Caco-2 (cell line): ENCODE results near the gene CITED1. TPM values are rescaled to one million over a fixed set of nuclear protein-coding genes. Genes with fewer than 3 reads are reported as not detected.

Experiments used
- BruUV-seq: library from RNA; stranded (reverse); fragments of 400-500 nt; replicated peaks from 2 replicates; lab custom pipeline; 2021; lab: Mats Ljungman, UMichigan
- CTCF ChIA-PET: fragments of 300-600 bp; sonication (Branson Sonifier 250); formaldehyde crosslinking; loops from one replicate; lab custom pipeline; 2022; ENCODE audit warnings: antibody characterized with exemption; lab: Charles Lee
- POLR2A ChIA-PET: fragments of 300-600 bp; sonication (Branson Sonifier 250); formaldehyde crosslinking; loops from one replicate; lab custom pipeline; 2022; ENCODE audit warnings: antibody characterized with exemption; lab: Charles Lee
- DNase-seq, 2 experiments: peaks; one replicate each; pipeline versions ENCODE4 v3.0.0 to v3.0.0-alpha.2; 2020 to 2022
- H3K27me3 ChIP-seq: replicated peaks from 2 replicates; pipeline ENCODE4 v1.6.0; 2011; ENCODE audit warnings: low read length; ENCODE audit not compliant: control insufficient read depth, insufficient read depth
- H3K36me3 ChIP-seq: 2 replicates; pipeline ENCODE4 v1.5.1; 2011; ENCODE audit warnings: low read length; ENCODE audit not compliant: control insufficient read depth, insufficient read depth
- H3K4me1 ChIP-seq: fragments of 250-450 bp; sonication (Bioruptor Pico); 2 replicates; pipeline ENCODE4 v1.5.1; 2020; ENCODE audit warnings: mild to moderate bottlenecking
- H3K4me3 ChIP-seq: 2 replicates; pipeline ENCODE4 v1.5.1; 2011; ENCODE audit warnings: low read depth, mild to moderate bottlenecking, control low read depth, low read length
- H3K9me3 ChIP-seq: fragments of 250-450 bp; sonication (Bioruptor Pico); 2 replicates; pipeline ENCODE4 v1.5.1; 2020; ENCODE audit warnings: mild to moderate bottlenecking, moderate library complexity
- H3K27ac Mint-ChIP-seq: one replicate; pipeline ENCODE4 v1.8.0; 2022; ENCODE audit warnings: mixed read lengths; ENCODE audit not compliant: unreplicated experiment
- H3K27me3 Mint-ChIP-seq: one replicate; pipeline ENCODE4 v1.8.0; 2022; ENCODE audit warnings: mixed read lengths; ENCODE audit not compliant: insufficient read depth, unreplicated experiment
- H3K36me3 Mint-ChIP-seq: one replicate; pipeline ENCODE4 v1.8.0; 2022; ENCODE audit warnings: mild to moderate bottlenecking, mixed read lengths; ENCODE audit not compliant: insufficient read depth, unreplicated experiment
- H3K4me1 Mint-ChIP-seq: one replicate; pipeline ENCODE4 v1.8.0; 2022; ENCODE audit warnings: low read depth, mixed read lengths; ENCODE audit not compliant: unreplicated experiment
- H3K4me3 Mint-ChIP-seq: one replicate; pipeline ENCODE4 v1.8.0; 2022; ENCODE audit warnings: mild to moderate bottlenecking, moderate library complexity, mixed read lengths; ENCODE audit not compliant: unreplicated experiment
- H3K9me3 Mint-ChIP-seq: one replicate; pipeline ENCODE4 v1.8.0; 2022; ENCODE audit warnings: mixed read lengths; ENCODE audit not compliant: unreplicated experiment
- intact Hi-C: fragments of 100-400 bp; cut with micrococcal nuclease; formaldehyde crosslinking; loops from one replicate; pipeline ENCODE4 v1.10.0; 2022; ENCODE audit not compliant: unreplicated experiment
- total RNA-seq: library from RNA; stranded (reverse); gene quantifications from 2 replicates; pipeline ENCODE4 v1.2.3, GENCODE V29; 2022
- TF ChIP-seq, protein P1 (sequence below), 2 experiments: fragments of 200-600 bp in 1 of 2; IDR thresholded peaks; 1 replicate in 1 of 2; 2 replicates in 1 of 2; pipeline versions ENCODE4 v1.5.1 to v1.8.0; 2011 to 2022; ENCODE audit warnings: antibody characterized with exemption in 1 of 2, control low read depth in 1 of 2, inconsistent platforms in 1 of 2, low read depth in 1 of 2, low read length in 1 of 2, mild to moderate bottlenecking in 1 of 2, moderate library complexity in 1 of 2; ENCODE audit not compliant: insufficient read depth in 1 of 2, severe bottlenecking in 1 of 2, unreplicated experiment in 1 of 2

CITED1 gene
- total RNA-seq, 1 experiment from 2014 or later, result 1.3 TPM

DNA sequence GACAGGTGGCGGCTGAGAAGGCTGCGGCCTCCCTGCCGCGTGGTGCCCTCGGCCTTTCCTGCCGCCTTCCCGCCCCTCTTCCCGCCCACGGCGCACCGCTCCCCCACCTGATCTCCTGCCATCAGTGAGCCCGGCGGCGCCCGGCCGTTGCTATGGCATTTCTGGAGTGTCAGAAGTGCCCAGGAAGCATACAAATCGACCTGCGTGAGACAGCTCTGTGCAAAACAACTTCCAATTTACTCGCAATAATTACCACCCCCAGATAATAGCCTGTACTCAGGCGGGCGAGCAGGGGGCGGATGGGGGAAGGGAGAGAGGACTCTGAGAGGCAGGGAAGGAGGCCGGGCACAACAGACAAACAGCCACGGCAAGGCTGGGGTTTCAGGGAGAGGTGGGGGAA lies 50.3 kb downstream of the CITED1 start:
- H3K9me3 ChIP-seq, result no peaks in the 10 kb centered on the region
- H3K36me3 ChIP-seq, result no peaks in the 10 kb centered on the region
- Mint-ChIP-seq H3K36me3 (peaks cover 4% of the 10 kb centered on the region), H3K27me3 (no peaks in the 10 kb centered on the region), H3K4me3 (no peak overlapping the region), H3K9me3 (no peaks in the 10 kb centered on the region), H3K27ac (no peak overlapping the region), H3K4me1 (no peaks in the 10 kb centered on the region)
- no peak for DNase-seq
- TF ChIP-seq, protein P1, sequence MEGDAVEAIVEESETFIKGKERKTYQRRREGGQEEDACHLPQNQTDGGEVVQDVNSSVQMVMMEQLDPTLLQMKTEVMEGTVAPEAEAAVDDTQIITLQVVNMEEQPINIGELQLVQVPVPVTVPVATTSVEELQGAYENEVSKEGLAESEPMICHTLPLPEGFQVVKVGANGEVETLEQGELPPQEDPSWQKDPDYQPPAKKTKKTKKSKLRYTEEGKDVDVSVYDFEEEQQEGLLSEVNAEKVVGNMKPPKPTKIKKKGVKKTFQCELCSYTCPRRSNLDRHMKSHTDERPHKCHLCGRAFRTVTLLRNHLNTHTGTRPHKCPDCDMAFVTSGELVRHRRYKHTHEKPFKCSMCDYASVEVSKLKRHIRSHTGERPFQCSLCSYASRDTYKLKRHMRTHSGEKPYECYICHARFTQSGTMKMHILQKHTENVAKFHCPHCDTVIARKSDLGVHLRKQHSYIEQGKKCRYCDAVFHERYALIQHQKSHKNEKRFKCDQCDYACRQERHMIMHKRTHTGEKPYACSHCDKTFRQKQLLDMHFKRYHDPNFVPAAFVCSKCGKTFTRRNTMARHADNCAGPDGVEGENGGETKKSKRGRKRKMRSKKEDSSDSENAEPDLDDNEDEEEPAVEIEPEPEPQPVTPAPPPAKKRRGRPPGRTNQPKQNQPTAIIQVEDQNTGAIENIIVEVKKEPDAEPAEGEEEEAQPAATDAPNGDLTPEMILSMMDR (IDR thresholded peaks at IDR 0.05; ENCODE audit: insufficient read depth in 1 of 2, low read depth in 1 of 2, low read length in 1 of 2, severe bottlenecking in 1 of 2, unreplicated experiment in 1 of 2), result no peak
- H3K27me3 ChIP-seq, result no peaks in the 10 kb centered on the region
- H3K4me3 ChIP-seq, result no peak overlapping the region
- H3K4me1 ChIP-seq, result no peaks in the 10 kb centered on the region
- POLR2A ChIA-PET, result no interaction called here
- CTCF ChIA-PET, result no interaction called here
- BruUV-seq, result no TSS peak
- intact Hi-C loops, result no loop called here

DNA sequence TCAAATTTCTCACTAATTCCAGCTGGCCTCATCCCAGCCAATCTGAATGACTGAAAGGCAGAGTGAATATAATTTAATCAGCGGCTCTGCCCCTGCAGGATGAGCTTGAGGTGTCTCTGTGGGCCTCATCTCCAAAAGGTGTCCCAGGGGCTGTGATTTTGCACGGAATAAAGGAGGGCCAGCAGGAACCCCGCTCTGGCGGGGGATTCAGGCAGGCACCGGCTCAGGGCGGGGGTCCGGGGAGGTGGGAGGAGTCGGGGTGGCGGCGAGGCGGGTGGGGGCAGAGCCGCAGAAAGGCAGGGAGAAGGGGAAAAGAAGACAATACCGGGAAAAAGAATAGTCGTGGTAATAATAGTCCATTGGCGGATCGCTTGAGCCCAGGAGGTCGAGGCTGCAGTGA lies 50.9 kb downstream of the CITED1 start:
- Mint-ChIP-seq H3K27me3 (no peaks in the 10 kb centered on the region), H3K36me3 (peaks cover 4% of the 10 kb centered on the region), H3K9me3 (no peaks in the 10 kb centered on the region), H3K4me3 (no peak overlapping the region), H3K27ac (no peak overlapping the region), H3K4me1 (no peaks in the 10 kb centered on the region)
- POLR2A ChIA-PET, result no interaction called here
- intact Hi-C loops, result no loop called here
- Histone ChIP-seq H3K4me1 (no peaks in the 10 kb centered on the region), H3K4me3 (no peak overlapping the region), H3K36me3 (no peaks in the 10 kb centered on the region), H3K9me3 (no peaks in the 10 kb centered on the region), H3K27me3 (no peaks in the 10 kb centered on the region)
- TF ChIP-seq, protein P1 (IDR thresholded peaks at IDR 0.05; ENCODE audit: insufficient read depth in 1 of 2, low read depth in 1 of 2, low read length in 1 of 2, severe bottlenecking in 1 of 2, unreplicated experiment in 1 of 2), result no peak
- DNase-seq, result no peak
- CTCF ChIA-PET, result no interaction called here
- no TSS peak for BruUV-seq

DNA sequence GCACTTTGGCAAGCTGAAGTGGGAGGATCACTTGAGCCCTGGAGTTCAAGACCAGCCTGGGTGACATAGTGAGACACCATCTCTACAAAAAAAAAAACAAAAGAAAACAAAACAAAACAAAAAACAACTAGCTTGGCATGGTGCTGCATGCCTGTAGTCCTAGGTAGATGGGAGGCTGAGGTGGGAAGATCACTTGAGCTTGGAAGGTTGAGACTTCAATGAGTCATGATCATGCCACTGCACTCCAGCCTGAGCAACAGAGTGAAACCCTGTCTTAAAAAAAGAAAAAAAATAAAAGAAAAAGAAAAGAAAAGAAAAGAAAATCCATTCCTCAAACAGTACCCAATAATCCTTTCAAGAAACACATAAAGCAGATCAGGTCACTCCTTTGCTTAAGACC lies 52.0 kb downstream of the CITED1 start:
- BruUV-seq, result no TSS peak
- ChIA-PET POLR2A (no interaction called here), CTCF (no interaction called here)
- no peak overlapping the region for H3K27ac Mint-ChIP-seq
- Histone ChIP-seq H3K27me3 (no peaks in the 10 kb centered on the region), H3K36me3 (no peaks in the 10 kb centered on the region), H3K4me1 (no peaks in the 10 kb centered on the region), H3K9me3 (no peaks in the 10 kb centered on the region), H3K4me3 (no peak overlapping the region)
- TF ChIP-seq, protein P1 (IDR thresholded peaks at IDR 0.05; ENCODE audit: insufficient read depth in 1 of 2, low read depth in 1 of 2, low read length in 1 of 2, severe bottlenecking in 1 of 2, unreplicated experiment in 1 of 2), result no peak
- H3K9me3 Mint-ChIP-seq, result no peaks in the 10 kb centered on the region
- no peaks in the 10 kb centered on the region for H3K27me3 Mint-ChIP-seq
- no peak overlapping the region for H3K4me3 Mint-ChIP-seq
- intact Hi-C loops, result no loop called here
- H3K4me1 Mint-ChIP-seq, result no peaks in the 10 kb centered on the region
- no peak for DNase-seq
- peaks cover 4% of the 10 kb centered on the region for H3K36me3 Mint-ChIP-seq

Other genes with a start within 250 kb of the CITED1 start
- gene RTL5, start 174.0 kb downstream of the CITED1 start, total RNA-seq, result 2.2 and 2.5 TPM in 2 replicates
- 11.7 and 12.2 TPM in 2 replicates for gene PIN4, start 124.2 kb downstream of the CITED1 start, total RNA-seq
- gene ERCC6L, start 66.9 kb downstream of the CITED1 start, total RNA-seq, result 9.7 and 10.2 TPM in 2 replicates
- 795 and 810 TPM in 2 replicates for gene RPS4X, start 28.7 kb downstream of the CITED1 start, total RNA-seq